ENCODE data around the gene JAG1.

Gene JAG1

GRCh38 chr20:10652660-10653261 lies 21.0 kb downstream of the JAG1 start:
- no peak overlapping the region for H3K27ac ChIP-seq
- TF ChIP-seq, protein P1, sequence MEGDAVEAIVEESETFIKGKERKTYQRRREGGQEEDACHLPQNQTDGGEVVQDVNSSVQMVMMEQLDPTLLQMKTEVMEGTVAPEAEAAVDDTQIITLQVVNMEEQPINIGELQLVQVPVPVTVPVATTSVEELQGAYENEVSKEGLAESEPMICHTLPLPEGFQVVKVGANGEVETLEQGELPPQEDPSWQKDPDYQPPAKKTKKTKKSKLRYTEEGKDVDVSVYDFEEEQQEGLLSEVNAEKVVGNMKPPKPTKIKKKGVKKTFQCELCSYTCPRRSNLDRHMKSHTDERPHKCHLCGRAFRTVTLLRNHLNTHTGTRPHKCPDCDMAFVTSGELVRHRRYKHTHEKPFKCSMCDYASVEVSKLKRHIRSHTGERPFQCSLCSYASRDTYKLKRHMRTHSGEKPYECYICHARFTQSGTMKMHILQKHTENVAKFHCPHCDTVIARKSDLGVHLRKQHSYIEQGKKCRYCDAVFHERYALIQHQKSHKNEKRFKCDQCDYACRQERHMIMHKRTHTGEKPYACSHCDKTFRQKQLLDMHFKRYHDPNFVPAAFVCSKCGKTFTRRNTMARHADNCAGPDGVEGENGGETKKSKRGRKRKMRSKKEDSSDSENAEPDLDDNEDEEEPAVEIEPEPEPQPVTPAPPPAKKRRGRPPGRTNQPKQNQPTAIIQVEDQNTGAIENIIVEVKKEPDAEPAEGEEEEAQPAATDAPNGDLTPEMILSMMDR (IDR thresholded peaks at IDR 0.05), result no peak
- no peak for TF ChIP-seq ZFX (IDR thresholded peaks at IDR 0.05; ENCODE audit: borderline replicate concordance)

- H3K27ac ChIP-seq, result no peak overlapping the region
- TF ChIP-seq, protein P1 (IDR thresholded peaks at IDR 0.05), result no peak
- TF ChIP-seq ZFX (IDR thresholded peaks at IDR 0.05; ENCODE audit: borderline replicate concordance), result no peak
Measured at GRCh38 chr20:10652185-10652584, 21.6 kb downstream of the JAG1 start.

DNA sequence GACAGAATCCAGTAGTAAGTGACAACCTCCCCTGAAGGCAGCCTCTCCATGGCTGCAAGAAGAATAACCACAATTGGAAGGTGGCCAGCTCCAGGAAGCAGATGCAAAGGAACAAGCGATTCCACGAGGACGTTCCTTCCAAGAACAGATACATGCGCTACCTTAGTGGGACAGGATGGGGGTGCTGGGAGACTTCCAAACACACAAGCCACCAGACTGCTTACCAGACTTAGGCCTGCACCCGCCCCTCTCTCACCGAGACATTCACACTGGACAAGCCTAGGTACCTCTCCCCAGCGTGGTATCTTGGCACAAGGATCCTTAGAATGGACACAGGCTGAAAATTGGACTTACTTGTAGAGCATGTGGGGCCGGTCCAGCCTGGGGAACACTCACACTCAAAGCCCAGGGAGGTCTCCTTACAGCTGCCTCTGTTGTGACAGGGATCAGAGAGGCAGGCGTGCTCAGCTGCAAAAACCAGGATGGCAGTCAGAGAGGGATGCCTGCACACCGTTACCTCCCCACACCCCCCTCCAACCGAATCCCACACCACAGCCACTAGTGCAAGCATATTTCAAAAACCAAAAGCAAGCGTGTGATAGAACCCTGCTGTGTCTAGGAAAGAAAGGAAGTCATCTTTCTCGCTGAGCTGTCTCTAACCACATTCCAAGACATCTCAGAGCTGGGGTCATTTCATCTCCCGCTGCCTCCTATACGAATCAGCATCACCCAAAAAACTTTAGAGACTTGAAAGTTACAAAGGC lies 22.4 kb downstream of the JAG1 start:
- H3K27ac ChIP-seq, result no peak overlapping the region
- no peak for TF ChIP-seq ZFX (IDR thresholded peaks at IDR 0.05; ENCODE audit: borderline replicate concordance)
- TF ChIP-seq, protein P1 (IDR thresholded peaks at IDR 0.05), result no peak

DNA sequence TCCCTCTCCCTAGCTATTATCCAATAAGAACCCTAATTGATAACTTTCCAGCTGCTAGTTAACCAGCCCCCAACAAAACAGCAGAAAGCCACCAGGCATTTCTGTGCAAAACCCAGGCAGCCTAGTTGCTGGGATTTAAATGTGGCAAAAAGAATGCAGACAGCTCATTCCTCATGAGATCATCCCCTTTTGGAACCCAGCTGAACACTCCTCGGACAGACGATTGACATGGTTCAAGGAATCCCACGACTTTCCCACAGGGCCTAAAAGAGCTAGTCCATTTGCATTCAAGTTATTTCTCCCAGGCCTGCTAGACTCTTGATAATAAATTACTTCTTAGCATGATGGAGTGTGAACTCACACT lies 24.0 kb downstream of the JAG1 start:
- TF ChIP-seq ZFX (IDR thresholded peaks at IDR 0.05; ENCODE audit: borderline replicate concordance), result no peak
- TF ChIP-seq, protein P1 (IDR thresholded peaks at IDR 0.05), result no peak
- H3K27ac ChIP-seq, result no peak overlapping the region

- no peak for TF ChIP-seq ZFX (IDR thresholded peaks at IDR 0.05; ENCODE audit: borderline replicate concordance)
- TF ChIP-seq, protein P1 (IDR thresholded peaks at IDR 0.05), result no peak
- no peak overlapping the region for H3K27ac ChIP-seq
Measured at GRCh38 chr20:10649080-10649796, 24.6 kb downstream of the JAG1 start.

- no peak overlapping the region for H3K27ac ChIP-seq
- TF ChIP-seq ZFX (IDR thresholded peaks at IDR 0.05; ENCODE audit: borderline replicate concordance), result no peak
- TF ChIP-seq, protein P1 (IDR thresholded peaks at IDR 0.05), result no peak
Measured at GRCh38 chr20:10648651-10649050, 25.1 kb downstream of the JAG1 start.

DNA sequence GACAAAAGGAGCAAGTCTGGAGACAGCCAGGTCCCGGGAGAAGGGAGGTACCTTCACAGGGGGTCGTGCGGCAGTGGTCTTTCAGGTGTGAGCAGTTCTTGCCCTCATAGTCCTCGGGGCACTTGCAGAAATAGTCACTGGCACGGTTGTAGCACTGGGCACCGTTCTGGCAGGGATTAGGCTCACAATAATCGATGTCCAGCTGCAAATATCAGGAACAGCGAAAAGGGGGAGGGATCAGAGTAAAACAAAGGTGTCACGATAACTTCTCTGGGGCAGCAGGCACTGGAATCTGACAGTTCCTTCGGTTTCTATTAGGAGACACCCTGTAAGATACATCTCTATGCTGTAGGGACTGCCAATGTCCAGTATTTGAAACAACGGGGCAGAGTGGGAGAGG lies 25.9 kb downstream of the JAG1 start:
- no peak for TF ChIP-seq ZFX (IDR thresholded peaks at IDR 0.05; ENCODE audit: borderline replicate concordance)
- TF ChIP-seq, protein P1 (IDR thresholded peaks at IDR 0.05), result no peak
- no peak overlapping the region for H3K27ac ChIP-seq
